Vagina (tissue), 2 donors: ENCODE data around the gene PDE4D.

Experiments used
- POLR2A ChIP-seq, 2 donors: fragments of 450-650 bp; IDR thresholded peaks; one replicate each; pipeline ENCODE4 v1.6.1; 2017; ENCODE audit warnings: antibody characterized with exemption in 2 of 2, mild to moderate bottlenecking in 2 of 2, moderate library complexity in 2 of 2
- TF ChIP-seq, protein P1 (sequence below), 3 experiments: fragments of 450-650 bp in 2 of 3; fragments of 200-600 bp in 1 of 3; sonication (generic) in 1 of 3; IDR thresholded peaks; one replicate each; pipeline ENCODE4 v1.5.1; 2017 to 2019; ENCODE audit warnings: antibody characterized with exemption in 3 of 3, mild to moderate bottlenecking in 2 of 3, moderate library complexity in 2 of 3

DNA sequence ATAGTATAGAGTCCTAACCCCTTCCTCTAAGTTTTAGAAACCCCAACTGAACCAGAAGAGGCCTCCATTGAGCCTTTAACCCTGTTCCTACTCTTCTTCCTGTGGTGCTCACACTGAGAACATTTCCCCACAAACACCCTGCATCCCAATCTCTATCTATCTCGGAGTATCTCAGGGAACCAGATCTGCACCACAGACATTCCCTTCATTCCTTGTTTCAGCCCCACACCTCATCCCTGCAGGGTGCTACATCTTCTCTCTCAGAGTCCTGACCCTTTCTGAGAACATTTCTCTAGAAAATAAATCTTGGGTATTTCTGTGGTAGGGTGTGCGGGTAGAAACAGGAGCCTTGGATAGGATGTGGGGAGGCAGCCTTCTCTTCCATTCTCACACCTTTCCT, 507.8 kb downstream of the PDE4D start:
- TF ChIP-seq, protein P1, sequence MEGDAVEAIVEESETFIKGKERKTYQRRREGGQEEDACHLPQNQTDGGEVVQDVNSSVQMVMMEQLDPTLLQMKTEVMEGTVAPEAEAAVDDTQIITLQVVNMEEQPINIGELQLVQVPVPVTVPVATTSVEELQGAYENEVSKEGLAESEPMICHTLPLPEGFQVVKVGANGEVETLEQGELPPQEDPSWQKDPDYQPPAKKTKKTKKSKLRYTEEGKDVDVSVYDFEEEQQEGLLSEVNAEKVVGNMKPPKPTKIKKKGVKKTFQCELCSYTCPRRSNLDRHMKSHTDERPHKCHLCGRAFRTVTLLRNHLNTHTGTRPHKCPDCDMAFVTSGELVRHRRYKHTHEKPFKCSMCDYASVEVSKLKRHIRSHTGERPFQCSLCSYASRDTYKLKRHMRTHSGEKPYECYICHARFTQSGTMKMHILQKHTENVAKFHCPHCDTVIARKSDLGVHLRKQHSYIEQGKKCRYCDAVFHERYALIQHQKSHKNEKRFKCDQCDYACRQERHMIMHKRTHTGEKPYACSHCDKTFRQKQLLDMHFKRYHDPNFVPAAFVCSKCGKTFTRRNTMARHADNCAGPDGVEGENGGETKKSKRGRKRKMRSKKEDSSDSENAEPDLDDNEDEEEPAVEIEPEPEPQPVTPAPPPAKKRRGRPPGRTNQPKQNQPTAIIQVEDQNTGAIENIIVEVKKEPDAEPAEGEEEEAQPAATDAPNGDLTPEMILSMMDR (IDR thresholded peaks at IDR 0.05) = no peak
- no peak for TF ChIP-seq POLR2A (IDR thresholded peaks at IDR 0.05)
